Ovary (tissue), 9 donors: Measurements from ENCODE around the gene ITGB2. TPM values are rescaled to one million over a fixed set of nuclear protein-coding genes. Genes with fewer than 3 reads are reported as not detected.

Experiments
- DNase-seq, 5 donors: peaks; one replicate each; pipeline ENCODE4 v3.0.0-alpha.2; 2019 to 2020
- H3K27ac ChIP-seq, 2 donors: fragments of 200-600 bp; one replicate each; pipeline versions ENCODE4 v1.5.1 to v1.8.0; 2019 to 2022
- H3K27me3 ChIP-seq: fragments of 200-600 bp; one replicate; pipeline ENCODE4 v1.8.0; 2022
- H3K36me3 ChIP-seq: fragments of 200-600 bp; sonication (generic); one replicate; pipeline ENCODE4 v1.5.1; 2019
- H3K4me1 ChIP-seq: one replicate; pipeline ENCODE4 v1.8.1; 2013; ENCODE audit warnings: mild to moderate bottlenecking, moderate library complexity; ENCODE audit not compliant: insufficient read depth
- H3K4me3 ChIP-seq: fragments of 200-600 bp; sonication (generic); one replicate; pipeline ENCODE4 v1.5.1; 2017
- H3K9me3 ChIP-seq, 2 donors: fragments of 200-600 bp in 1 of 2; sonication (generic) in 1 of 2; one replicate each; pipeline versions ENCODE4 v1.5.1 to v1.8.1; 2013 to 2019; ENCODE audit warnings: mild to moderate bottlenecking in 1 of 2, moderate library complexity in 1 of 2
- CTCF ChIP-seq, 3 donors: fragments of 450-650 bp in 2 of 3; fragments of 200-600 bp in 1 of 3; IDR thresholded peaks; one replicate each; pipeline versions ENCODE4 v1.5.1 to v1.8.0; 2016 to 2022; ENCODE audit warnings: antibody characterized with exemption in 3 of 3, mild to moderate bottlenecking in 1 of 3
- EP300 ChIP-seq: sonication (generic); formaldehyde crosslinking; IDR thresholded peaks from one replicate; pipeline ENCODE4 v1.6.1; 2017; ENCODE audit warnings: antibody characterized with exemption
- POLR2A ChIP-seq: fragments of 450-650 bp; IDR thresholded peaks from one replicate; pipeline ENCODE4 v1.6.1; 2017; ENCODE audit warnings: antibody characterized with exemption, mild to moderate bottlenecking, moderate library complexity
- WGBS, 3 donors: extraction: QIAGEN DNeasy Blood & Tissue Kit in 1 of 3; methylation state at CpG; one replicate each; pipeline versions ENCODE4 v1.1.5 to v1.1.7; 2013 to 2017; 5-methylcytosine and 5-hydroxymethylcytosine counted together
- intact Hi-C, 4 donors: fragments of 100-400 bp; cut with DNase I; formaldehyde crosslinking; loops; one replicate each; pipeline versions ENCODE4 v1.11.0 to v1.15.1; 2022 to 2023
- polyA plus RNA-seq, 2 donors: library from polyadenylated mRNA; stranded (reverse); fragments of 200-250 nt in 1 of 2; fragments of 350-450 nt in 1 of 2; fragmentation: Illumina TruSeq in 1 of 2; extraction: RNeasy Lipid Tissue Mini Kit (QIAGEN cat#74804) in 1 of 2; gene quantifications; one replicate each; pipeline ENCODE4 v1.2.3, GENCODE V29; 2013 to 2014
- total RNA-seq, 7 donors: library from RNA; depleted of rRNA in 2 of 7; stranded (reverse); fragments of >200 nt in 2 of 7; fragmentation: NEBNext Ultra II Directional in 3 of 7; extraction: Animal tissue kit (Norgen Biotek cat#: 25700) in 3 of 7; gene quantifications; one replicate each; pipeline versions ENCODE4 v1.1.0 to v1.2.4, GENCODE V29; 2016 to 2023
- donor health status: DM: no; HTN: no; CAD: no; lungs with moderate emphysema.
- donor health status: DM: no; HTN: no; CAD: no.
- donor health status: Bipolar disorder and iron deficiency.
- donor health status: DM: yes; HTN: yes; CAD: no.
- donor health status: DM: no; HTN: no; CAD: no.
- donor health status: DM: yes; HTN: yes; CAD: no.

Gene ITGB2
- total and polyA plus RNA-seq, 9 donors = 9.6 to 58.3 (median 17.6) TPM

- H3K9me3 ChIP-seq = no peaks in the 10 kb centered on the region
- intact Hi-C loops = no loop called here
- no peak overlapping the region for H3K27ac ChIP-seq
- H3K36me3 ChIP-seq = no peaks in the 10 kb centered on the region
- TF ChIP-seq CTCF (IDR thresholded peaks at IDR 0.05) (no peak), POLR2A (no peak), EP300 (no peak)
- no peak for DNase-seq
- H3K4me1 ChIP-seq = peaks cover 3% of the 10 kb centered on the region
- no peak overlapping the region for H3K4me3 ChIP-seq
- H3K27me3 ChIP-seq = no peaks in the 10 kb centered on the region
- 45 to 55% (median 50%) methylated on average over 16 of the region's 16 CpGs for WGBS, 3 donors
Measured at GRCh38 chr21:44844256-44844655, 76.4 kb downstream of the ITGB2 start.

GRCh38 chr21:44842721-44843445, 77.8 kb downstream of the ITGB2 start:
- no peak for DNase-seq
- no peaks in the 10 kb centered on the region for H3K9me3 ChIP-seq
- WGBS, 3 donors = 77 to 84% (median 83%) methylated on average over 23 of the region's 23 CpGs
- intact Hi-C loops = no loop called here
- no peak overlapping the region for H3K4me3 ChIP-seq
- H3K27ac ChIP-seq = no peak overlapping the region
- H3K4me1 ChIP-seq = peaks cover 3% of the 10 kb centered on the region
- H3K27me3 ChIP-seq = no peaks in the 10 kb centered on the region
- no peak for TF ChIP-seq EP300
- no peak for TF ChIP-seq POLR2A
- TF ChIP-seq CTCF (IDR thresholded peaks at IDR 0.05) = no peak
- H3K36me3 ChIP-seq = no peaks in the 10 kb centered on the region

GRCh38 chr21:44842087-44842486, 78.6 kb downstream of the ITGB2 start:
- H3K4me3 ChIP-seq = no peak overlapping the region
- H3K36me3 ChIP-seq = no peaks in the 10 kb centered on the region
- H3K27ac ChIP-seq = no peak overlapping the region
- H3K27me3 ChIP-seq = no peaks in the 10 kb centered on the region
- no peaks in the 10 kb centered on the region for H3K9me3 ChIP-seq
- intact Hi-C loops = no loop called here
- no peak for TF ChIP-seq CTCF (IDR thresholded peaks at IDR 0.05)
- H3K4me1 ChIP-seq = peaks cover 3% of the 10 kb centered on the region
- 76 to 82% (median 77%) methylated on average over 10 of the region's 10 CpGs for WGBS, 3 donors
- no peak for DNase-seq

GRCh38 chr21:44840771-44841170, 79.9 kb downstream of the ITGB2 start:
- no peak overlapping the region for H3K27ac ChIP-seq
- 62 to 78% (median 65%) methylated on average over 11 of the region's 11 CpGs for WGBS, 3 donors
- no peaks in the 10 kb centered on the region for H3K36me3 ChIP-seq
- DNase-seq = no peak
- no peaks in the 10 kb centered on the region for H3K9me3 ChIP-seq
- no peak overlapping the region for H3K4me3 ChIP-seq
- TF ChIP-seq CTCF (IDR thresholded peaks at IDR 0.05) = no peak
- TF ChIP-seq EP300 = no peak
- TF ChIP-seq POLR2A = no peak
- peaks cover 2% of the 10 kb centered on the region for H3K4me1 ChIP-seq
- intact Hi-C loops = no loop called here
- no peaks in the 10 kb centered on the region for H3K27me3 ChIP-seq
